Measurements from ENCODE around the gene CORO2B. TPM values are rescaled to one million over a fixed set of nuclear protein-coding genes. Genes with fewer than 3 reads are reported as not detected.

Gene CORO2B
- total and polyA plus RNA-seq, 2 of the 13 experiments (the other 11 are each of a cell fraction or from before 2014, with no cell fraction given): 0.35 to 0.63 TPM

- no peak overlapping the region for H3K9ac ChIP-seq (ENCODE audit: insufficient read depth, low read depth, low read length)
- H3K4me2 ChIP-seq (ENCODE audit: low read depth, low read length): no peak overlapping the region
- no peak for FAIRE-seq
- no peak for DNase-seq (ENCODE audit: low spot score)
- H3K4me1 ChIP-seq (ENCODE audit: insufficient read depth, low read length): no peaks in the 10 kb centered on the region
- no peaks in the 10 kb centered on the region for H3K79me2 ChIP-seq (ENCODE audit: insufficient read depth, low read length)
- no peak overlapping the region for H3K4me3 ChIP-seq (replicated peaks in 1 of 3; ENCODE audit: insufficient read depth in 1 of 3, low read depth in 2 of 3, low read length in 3 of 3)
- no TSS peak for BruUV-seq (replicated peaks)
- H4K20me1 ChIP-seq (ENCODE audit: insufficient read depth, low read length): no peaks in the 10 kb centered on the region
- ATAC-seq: no peak
- H3K9me3 ChIP-seq (ENCODE audit: low read length): no peaks in the 10 kb centered on the region
- H2AFZ ChIP-seq (ENCODE audit: low read length): no peak overlapping the region
- H3K36me3 ChIP-seq (replicated peaks in 1 of 2; ENCODE audit: control insufficient read depth in 1 of 2, insufficient read depth in 2 of 2, low read length in 2 of 2): no peaks in the 10 kb centered on the region
- WGBS (ENCODE audit: low lambda C conversion rate): 25% methylated on average over 4 of the region's 4 CpGs
- peaks cover 0 to 7% of the 10 kb centered on the region in 2 experiments; a peak in 1 of 5 replicates for H3K27me3 ChIP-seq (ENCODE audit: control insufficient read depth in 1 of 2, insufficient read depth in 2 of 2, low read length in 2 of 2)
- intact Hi-C loops (cut with micrococcal nuclease; ENCODE audit: unreplicated experiment): no loop called here
- ChIA-PET POLR2A (no interaction called here), CTCF (ENCODE audit: low intra/inter-chr PET ratio, low total read pairs) (no interaction called here)
- no peak overlapping the region for H3K27ac ChIP-seq (ENCODE audit: extremely low read length, insufficient read depth, low read length)
- in situ Hi-C loops (cut with HindIII; ENCODE audit: extremely low pct_ligation_motif_present, low pct_unique_long_range_greater_than_20kb): no loop called here
- TF ChIP-seq ZFX (CRISPR knock-in tag; IDR thresholded peaks at IDR 0.05; ENCODE audit: low read depth) (no peak), ZSCAN30 (CRISPR knock-in tag; IDR thresholded peaks at IDR 0.05) (no peak), SMARCE1 (IDR thresholded peaks at IDR 0.05; ENCODE audit: borderline replicate concordance) (no peak), ZFP36L2 (CRISPR knock-in tag; IDR thresholded peaks at IDR 0.05) (no peak), ZNF274 (CRISPR knock-in tag; IDR thresholded peaks at IDR 0.05) (no peak), IRX3 (CRISPR knock-in tag; IDR thresholded peaks at IDR 0.05; ENCODE audit: borderline replicate concordance, low read depth) (no peak), ZNF570 (CRISPR knock-in tag; IDR thresholded peaks at IDR 0.05; ENCODE audit: borderline replicate concordance) (no peak), U2AF2 (IDR thresholded peaks at IDR 0.05; ENCODE audit: low read depth, low read length) (no peak), STAT6 (CRISPR knock-in tag; IDR thresholded peaks at IDR 0.05; ENCODE audit: borderline replicate concordance) (no peak), ZNF180 (CRISPR knock-in tag; IDR thresholded peaks at IDR 0.05; ENCODE audit: borderline replicate concordance, low read depth) (no peak), ZBTB21 (CRISPR knock-in tag; IDR thresholded peaks at IDR 0.05) (no peak), ZNF790 (CRISPR knock-in tag; IDR thresholded peaks at IDR 0.05; ENCODE audit: borderline replicate concordance) (no peak), MAFG (CRISPR knock-in tag; IDR thresholded peaks at IDR 0.05) (no peak), ZSCAN20 (CRISPR knock-in tag; IDR thresholded peaks at IDR 0.05; ENCODE audit: borderline replicate concordance) (no peak), ZNF318 (CRISPR knock-in tag; IDR thresholded peaks at IDR 0.05) (no peak)
Observed at GRCh38 chr15:68763063-68763462, 184.3 kb downstream of the CORO2B start.

Data from HepG2 (cell line).